Stimulated activated CD8-positive, alpha-beta memory T cell treated with anti-CD3 and anti-CD28 coated beads, Interleukin-15, amount 100 ng/mL, for 48 hours (primary cell): ENCODE results near the gene INAVA.
"Not testable (repeated sequence)": the region's sequence is repeated elsewhere in the genome, so short reads cannot be mapped to it uniquely, and the experiment has no call there.

Experiments
- DNase-seq, 2 donors: peaks; one replicate each; pipeline ENCODE4 v3.0.0-alpha.2; 2020; ENCODE audit warnings: low read depth in 2 of 2

The INAVA gene

GRCh38 chr1:200918006-200918405 is 23.3 kb downstream of the INAVA start:
- no peak for DNase-seq

DNA sequence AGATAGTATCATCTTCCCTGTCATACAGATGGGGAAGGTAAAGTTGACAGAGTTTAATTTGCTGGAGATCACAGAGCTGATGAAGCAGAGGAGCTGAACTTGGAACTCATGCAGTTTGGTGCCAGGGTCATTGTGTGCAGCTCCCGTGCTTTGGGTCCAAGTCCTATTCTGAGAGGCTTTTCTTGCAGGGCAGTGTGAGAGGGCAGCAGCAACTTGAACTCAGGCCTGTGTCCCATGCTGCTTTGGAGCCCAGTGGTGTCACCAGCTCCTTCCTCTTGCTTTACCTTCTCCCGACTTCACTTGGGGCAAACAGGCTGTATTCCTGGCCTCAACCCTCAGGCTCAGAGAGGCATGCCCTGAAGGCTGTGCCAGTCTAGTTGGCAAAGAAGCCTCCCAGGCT is 24.7 kb downstream of the INAVA start:
- no peak for DNase-seq

DNA sequence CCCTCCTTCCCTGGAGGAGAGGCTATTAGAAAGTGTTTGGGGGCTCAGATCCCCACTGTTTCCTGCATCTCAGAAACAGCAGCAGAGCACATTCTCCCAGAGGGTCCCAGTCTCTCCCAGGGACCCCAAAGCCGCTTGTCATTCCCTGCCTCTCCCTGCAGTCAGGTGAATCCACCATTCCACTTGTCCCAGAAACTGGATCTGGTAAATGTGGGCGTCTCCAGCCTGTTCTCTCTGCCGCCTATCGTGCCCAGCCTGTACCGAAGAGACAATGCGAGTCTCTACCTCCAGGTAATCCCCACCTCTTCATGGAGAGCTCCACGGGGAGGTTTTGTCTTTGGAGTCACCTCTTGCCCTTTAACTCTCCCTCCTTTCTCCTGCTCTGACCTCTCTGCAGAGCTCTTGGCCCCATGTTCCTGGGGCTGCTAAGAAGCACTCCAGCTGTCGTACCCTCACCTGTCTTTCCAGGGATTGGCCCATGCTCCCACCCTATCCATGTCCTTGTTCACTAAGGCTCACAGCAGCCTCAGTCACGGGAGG is 26.9 kb downstream of the INAVA start:
- DNase-seq: no peak

- no peak for DNase-seq
These were observed 27.7 kb downstream of the INAVA start for GRCh38 chr1:200922406-200922805.

GRCh38 chr1:200923601-200924000 is 28.9 kb downstream of the INAVA start:
- no peak for DNase-seq

- no peak for DNase-seq
These were observed 31.1 kb downstream of the INAVA start for GRCh38 chr1:200925831-200926230.

DNA sequence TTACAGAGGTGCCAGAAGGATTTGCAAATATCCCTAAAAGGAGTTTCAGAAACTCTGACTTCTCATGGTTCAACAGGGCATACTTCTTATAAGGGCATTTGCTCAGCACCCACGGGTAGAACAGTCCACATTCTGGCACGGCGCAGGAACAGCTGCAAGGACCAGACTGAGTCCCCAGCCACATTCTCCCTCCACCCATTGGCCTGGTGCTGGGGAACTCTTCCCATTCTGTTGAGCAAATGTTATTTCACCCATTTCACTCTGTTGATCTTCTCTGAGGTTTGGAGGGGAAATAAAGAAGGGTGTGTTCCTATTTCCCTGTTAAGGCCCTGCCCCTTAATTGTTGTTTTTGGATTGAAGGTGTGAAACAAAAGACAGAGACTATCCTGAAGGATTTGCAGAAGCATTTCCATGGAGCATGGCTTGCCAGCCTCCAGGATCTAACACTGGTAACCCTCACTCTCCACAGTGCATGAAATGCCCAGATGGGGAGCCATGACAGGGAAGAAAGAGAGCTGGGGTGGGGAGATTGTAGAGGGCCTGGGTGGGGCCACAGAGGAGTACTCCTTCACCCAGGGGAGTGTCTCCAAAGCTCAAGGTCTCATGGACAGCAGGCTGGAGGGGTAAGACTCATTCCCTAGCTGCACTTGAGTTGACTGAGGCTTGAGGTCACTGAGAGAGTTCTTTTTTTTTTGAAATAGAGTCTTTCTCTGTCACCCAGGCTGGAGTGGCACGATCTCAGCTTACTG is 35.0 kb downstream of the INAVA start:
- no peak for DNase-seq

DNA sequence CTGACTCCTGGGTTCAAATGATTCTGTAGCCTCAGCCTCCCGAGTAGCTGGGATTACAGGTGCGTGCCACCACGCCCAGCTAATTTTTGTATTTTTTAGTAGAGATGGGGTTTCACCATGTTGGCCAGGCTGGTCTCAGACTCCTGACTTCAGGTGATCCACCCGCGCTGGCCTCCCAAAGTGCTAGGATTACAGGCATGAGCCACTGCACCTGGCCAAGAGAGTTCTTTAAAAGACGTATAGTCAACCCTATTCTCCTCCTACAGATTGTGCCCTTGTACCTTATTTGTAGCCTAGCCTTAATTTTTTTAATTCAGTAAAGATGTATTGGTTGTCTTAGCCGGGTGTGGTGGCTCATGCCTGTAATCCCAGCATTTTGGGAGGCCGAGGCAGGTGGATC is 35.6 kb downstream of the INAVA start:
- DNase-seq: not testable (repeated sequence)

- no peak for DNase-seq
These were observed 37.1 kb downstream of the INAVA start for GRCh38 chr1:200931776-200932175.

DNA sequence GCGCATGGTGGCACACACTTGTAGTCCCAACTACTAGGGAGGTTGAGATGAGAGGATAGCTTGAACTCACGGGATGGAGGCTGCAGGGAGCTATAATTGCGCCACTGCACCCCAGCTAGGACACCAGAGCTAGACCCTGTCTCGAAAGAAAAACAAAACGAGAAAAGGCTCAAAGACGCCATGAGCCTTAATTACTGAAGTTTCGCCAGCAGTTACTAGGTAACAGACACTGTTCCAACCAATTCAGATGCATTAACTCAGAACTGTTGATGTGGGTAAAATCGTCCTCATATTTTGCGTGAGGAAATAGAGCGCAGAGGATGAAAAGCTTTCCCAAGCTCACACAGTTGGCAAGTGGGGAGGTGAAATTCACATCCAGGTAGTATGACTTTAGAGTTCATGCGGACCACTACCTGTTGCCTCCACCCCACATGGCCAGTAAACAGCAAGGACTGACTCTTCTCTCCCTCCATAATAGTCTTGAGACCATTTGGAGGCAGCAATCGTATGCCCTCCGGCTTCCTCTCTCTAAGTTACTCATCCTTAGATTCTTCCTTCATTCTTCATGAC is 40.1 kb downstream of the INAVA start:
- DNase-seq: no peak

- DNase-seq: not testable (repeated sequence)
These were observed 40.7 kb downstream of the INAVA start for GRCh38 chr1:200935286-200935962.

DNA sequence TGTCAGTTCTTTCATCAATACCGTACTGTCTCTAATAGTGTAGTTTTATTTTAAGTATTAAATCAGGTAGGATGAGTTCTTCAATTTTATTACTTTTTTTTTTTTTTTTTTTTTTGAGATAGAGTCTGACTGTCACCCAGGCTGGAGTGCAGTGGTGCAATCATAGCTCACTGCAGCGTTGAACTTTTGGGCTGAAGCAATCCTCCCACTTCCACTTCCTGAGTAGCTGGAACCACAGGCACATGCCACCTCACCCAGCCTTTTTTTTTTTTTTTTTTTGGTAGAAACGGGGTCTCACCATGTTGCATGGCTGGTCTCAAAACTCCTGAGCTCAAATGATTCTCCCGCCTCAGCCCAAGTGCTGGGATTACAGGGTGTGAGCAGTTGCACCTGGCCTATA is 44.3 kb downstream of the INAVA start:
- no peak for DNase-seq

DNA sequence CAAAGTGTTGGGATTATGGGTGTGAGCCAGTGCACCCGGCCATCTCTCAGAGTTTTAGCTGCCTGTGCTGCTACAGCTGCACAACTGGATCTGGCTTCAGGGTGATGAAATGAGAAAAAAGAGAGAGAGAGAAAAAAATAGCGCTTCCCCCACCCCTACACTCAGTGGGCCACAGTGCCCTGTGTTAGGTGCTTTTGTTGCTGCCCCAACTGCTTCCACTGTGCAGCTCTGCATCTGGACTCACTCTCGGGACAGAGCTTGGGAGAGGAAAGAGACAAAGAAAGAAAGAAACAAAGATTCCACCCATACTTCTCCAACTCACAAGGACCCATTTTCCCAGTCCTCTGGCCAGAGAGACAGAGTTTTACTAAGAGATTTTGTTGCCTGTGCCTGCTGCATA is 50.4 kb downstream of the INAVA start:
- no peak for DNase-seq

DNA sequence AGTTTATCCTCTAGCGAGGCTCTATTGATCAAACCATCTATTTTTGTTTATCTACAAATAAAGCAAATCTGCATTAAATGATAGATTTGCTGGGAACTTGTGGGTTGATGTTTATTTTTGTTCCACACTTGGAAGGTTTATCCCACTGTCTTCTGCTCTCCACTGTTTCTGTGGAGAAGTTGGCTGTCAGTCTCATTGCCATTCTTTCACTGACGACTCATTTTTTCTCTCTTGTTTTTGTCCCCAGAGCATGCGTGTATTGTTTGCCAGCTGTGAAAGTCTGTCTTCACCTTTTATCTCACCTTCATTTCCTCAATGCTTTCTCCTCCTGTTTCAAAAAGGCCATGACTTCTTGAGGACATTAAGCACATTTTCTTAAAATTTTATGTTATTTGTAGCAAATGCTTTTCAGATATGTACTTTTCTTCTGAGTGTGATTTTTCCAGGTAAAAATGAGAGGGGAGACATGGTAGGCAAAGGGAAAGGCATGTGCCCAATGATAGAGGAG is 52.4 kb downstream of the INAVA start:
- DNase-seq: no peak

DNA sequence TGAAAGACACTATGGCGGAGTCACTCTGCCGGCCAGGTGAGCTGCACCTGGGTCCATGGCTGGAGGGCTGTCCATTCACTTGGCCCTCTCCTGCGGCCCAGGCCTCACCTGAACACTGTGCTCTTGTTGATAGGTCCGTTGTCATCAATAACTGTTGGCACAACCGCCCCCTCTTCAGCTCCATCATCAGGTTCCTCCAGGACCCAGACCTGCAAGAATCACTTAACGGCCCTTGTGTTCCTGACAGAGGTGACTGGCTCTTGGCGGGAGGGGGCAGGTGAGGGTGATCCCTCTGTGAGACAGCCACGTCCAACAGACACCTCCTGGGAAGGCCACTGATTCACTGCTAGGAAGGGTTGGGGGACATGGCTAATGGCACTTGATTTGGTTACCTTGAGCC is 54.9 kb downstream of the INAVA start:
- no peak for DNase-seq

- no peak for DNase-seq
These were observed 56.3 kb downstream of the INAVA start for GRCh38 chr1:200951016-200951415.

DNA sequence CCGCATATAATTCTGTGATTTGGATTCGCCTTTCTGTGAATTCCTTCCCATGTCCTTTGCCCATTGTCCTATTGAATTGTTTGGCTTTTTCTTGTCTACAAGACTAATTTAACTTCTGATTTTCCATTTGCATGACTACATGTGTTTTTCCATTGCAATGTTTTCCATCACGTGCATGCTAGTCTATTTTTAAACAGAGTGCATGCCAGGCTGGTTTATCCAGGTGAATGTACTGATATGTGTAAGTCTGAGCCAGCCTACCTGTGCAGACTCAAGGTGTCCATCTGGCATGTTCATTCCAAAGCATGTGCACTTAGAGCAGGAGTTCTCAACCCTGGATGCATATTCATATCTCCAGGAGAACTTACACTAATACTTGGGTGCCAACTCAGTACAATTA is 59.7 kb downstream of the INAVA start:
- no peak for DNase-seq

DNA sequence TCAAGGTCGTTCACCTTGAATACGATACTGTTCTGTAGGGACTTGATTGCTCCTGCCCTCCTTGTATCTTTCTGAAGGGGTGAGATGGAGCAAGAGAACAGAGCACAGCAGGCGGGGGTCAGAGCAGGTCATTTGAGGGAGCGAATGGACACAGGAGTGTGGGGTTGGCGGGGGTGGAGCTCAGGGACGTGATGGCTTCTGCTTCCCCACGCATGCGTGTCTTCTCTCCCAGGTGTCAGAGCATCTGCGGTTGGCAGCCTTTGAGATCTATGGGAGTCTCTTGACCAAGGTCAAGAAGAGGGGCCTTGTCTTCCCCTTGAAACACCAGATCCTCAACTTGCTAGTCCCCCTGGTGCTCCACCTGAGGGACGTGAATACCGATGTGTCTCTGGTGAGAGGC is 63.9 kb downstream of the INAVA start:
- no peak for DNase-seq

DNA sequence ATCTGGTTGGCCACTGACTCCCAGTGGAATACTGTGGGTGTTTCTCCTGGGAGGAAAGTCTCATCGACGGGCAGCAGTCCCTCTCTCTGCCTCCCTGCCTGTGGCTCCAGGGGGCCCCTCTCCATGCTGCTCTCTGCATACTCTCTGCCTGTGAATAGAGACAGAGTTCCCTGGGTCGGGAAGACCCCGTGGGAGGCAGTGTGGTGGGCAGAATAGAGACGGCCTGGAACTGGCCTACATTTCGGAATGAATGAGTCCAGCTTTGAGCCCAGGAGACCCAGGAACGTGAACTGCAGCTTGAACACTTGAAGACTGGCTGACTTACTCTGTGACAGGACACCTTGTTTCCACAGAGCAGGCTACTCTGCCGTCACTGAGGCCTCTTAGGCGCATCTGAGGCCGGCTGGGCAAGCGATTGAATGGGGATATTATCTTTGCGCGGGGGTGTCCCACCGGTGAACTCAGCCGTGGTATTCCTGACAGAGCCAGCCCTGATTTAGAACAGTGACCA is 64.8 kb downstream of the INAVA start:
- no peak for DNase-seq

DNA sequence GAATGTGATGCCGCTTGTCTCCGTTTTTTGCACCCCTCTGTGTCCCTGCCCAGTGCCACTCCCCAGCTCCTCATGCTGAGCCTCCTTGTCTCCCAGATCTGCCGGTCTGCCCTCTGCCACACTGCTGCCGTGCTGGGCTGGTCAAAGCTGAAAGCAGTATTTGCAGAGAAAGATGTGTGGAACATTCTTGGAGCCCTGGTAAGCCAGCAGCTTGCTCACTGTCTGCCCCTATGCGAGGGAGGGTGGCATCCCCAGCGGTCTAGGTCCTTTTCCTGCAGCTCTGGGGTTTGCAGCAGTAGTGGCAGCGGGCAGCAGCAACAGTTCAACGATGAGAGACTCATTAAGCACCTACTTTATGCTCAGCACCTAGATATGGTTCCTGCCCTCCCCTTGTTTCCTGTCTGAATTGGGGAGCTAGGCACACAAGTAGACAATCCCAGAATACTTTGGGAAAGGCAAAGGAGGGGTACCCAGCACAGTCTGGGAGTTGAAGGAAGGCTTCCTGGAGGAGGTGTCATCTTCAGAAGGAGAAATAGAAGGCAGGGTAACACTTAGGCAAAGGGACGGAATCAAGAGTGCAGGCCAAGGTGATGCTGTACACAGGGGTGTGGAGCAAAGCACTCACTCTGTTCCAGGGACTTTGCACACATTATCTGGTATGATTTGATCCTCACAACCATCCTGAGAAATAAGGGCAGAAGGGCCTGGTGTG is 65.7 kb downstream of the INAVA start:
- DNase-seq: no peak

- no peak for DNase-seq
These were observed 66.2 kb downstream of the INAVA start for GRCh38 chr1:200960948-200961340.

- not testable (repeated sequence) for DNase-seq
These were observed 67.5 kb downstream of the INAVA start for GRCh38 chr1:200962151-200962550.
